ENCODE data around the gene SPATA2.

DNA sequence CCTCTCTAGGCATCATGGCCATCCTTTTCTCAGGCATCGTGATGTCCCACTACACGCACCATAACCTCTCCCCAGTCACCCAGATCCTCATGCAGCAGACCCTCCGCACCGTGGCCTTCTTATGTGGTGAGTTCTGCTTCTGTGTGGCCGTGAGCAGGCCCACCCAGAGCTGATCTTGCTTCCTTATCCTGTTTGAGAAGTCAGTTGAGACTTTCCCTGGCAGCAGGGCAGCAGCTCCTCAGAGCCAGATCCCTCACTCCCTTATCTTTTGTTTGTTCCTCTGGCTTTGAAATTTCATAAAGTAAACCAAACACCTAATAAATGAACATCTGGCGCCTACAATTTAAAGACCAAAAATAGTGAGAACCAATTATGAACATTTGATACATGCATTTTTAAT lies 40.6 kb downstream of the SPATA2 start:
- TF ChIP-seq, protein P1, sequence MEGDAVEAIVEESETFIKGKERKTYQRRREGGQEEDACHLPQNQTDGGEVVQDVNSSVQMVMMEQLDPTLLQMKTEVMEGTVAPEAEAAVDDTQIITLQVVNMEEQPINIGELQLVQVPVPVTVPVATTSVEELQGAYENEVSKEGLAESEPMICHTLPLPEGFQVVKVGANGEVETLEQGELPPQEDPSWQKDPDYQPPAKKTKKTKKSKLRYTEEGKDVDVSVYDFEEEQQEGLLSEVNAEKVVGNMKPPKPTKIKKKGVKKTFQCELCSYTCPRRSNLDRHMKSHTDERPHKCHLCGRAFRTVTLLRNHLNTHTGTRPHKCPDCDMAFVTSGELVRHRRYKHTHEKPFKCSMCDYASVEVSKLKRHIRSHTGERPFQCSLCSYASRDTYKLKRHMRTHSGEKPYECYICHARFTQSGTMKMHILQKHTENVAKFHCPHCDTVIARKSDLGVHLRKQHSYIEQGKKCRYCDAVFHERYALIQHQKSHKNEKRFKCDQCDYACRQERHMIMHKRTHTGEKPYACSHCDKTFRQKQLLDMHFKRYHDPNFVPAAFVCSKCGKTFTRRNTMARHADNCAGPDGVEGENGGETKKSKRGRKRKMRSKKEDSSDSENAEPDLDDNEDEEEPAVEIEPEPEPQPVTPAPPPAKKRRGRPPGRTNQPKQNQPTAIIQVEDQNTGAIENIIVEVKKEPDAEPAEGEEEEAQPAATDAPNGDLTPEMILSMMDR (conservative IDR thresholded peaks at IDR 0.05; ENCODE audit: low read depth in 2 of 2), result no peak
- TF ChIP-seq EZH2phosphoT487 (IDR thresholded peaks at IDR 0.05; ENCODE audit: unreplicated experiment) (no peak), POLR2AphosphoS5 (IDR thresholded peaks at IDR 0.05; ENCODE audit: low read depth) (no peak)
